H1 (cell line): ENCODE measurements around the gene COLQ. TPM values are rescaled to one million over a fixed set of nuclear protein-coding genes. Genes with fewer than 3 reads are reported as not detected.

ENCODE experiments used
- BCL11A ChIP-seq, 2 experiments: IDR thresholded peaks; one replicate each; pipeline ENCODE4 v1.6.1; 2011; ENCODE audit warnings: low read depth in 2 of 2, low read length in 2 of 2, mild to moderate bottlenecking in 2 of 2
- CHD2 ChIP-seq: IDR thresholded peaks from 2 replicates; pipeline ENCODE4 v1.6.1; 2012; ENCODE audit warnings: low read length, improper control_type of control experiment
- RAD21 ChIP-seq, 2 experiments: IDR thresholded peaks in 1 of 2; conservative IDR thresholded peaks in 1 of 2; 2 replicates each; pipeline ENCODE4 v1.6.1; 2011; ENCODE audit warnings: low read depth in 2 of 2, low read length in 2 of 2, improper control_type of control experiment in 1 of 2, inconsistent platforms in 1 of 2, mild to moderate bottlenecking in 1 of 2, moderate library complexity in 1 of 2
- SIN3A ChIP-seq, 2 experiments: IDR thresholded peaks in 1 of 2; conservative IDR thresholded peaks in 1 of 2; 2 replicates each; pipeline ENCODE4 v1.6.1; 2011 to 2012; ENCODE audit warnings: low read length in 2 of 2, improper control_type of control experiment in 1 of 2, low read depth in 1 of 2, mild to moderate bottlenecking in 1 of 2
- SRF ChIP-seq: IDR thresholded peaks from 2 replicates; pipeline ENCODE4 v1.6.1; 2011; ENCODE audit warnings: mild to moderate bottlenecking, low read depth, low read length, moderate library complexity
- TCF12 ChIP-seq: IDR thresholded peaks from 2 replicates; pipeline ENCODE4 v1.6.1; 2011; ENCODE audit warnings: low read depth, mild to moderate bottlenecking, low read length
- TEAD4 ChIP-seq: IDR thresholded peaks from 2 replicates; pipeline ENCODE4 v1.6.1; 2012; ENCODE audit warnings: low read depth, low read length, inconsistent platforms, mixed read lengths
- polyA plus RNA-seq, 7 experiments: library from polyadenylated mRNA; depleted of rRNA in 3 of 7; stranded (reverse) in 5 of 7; unstranded in 2 of 7; fragments of >200 nt in 5 of 7; fragments of 200-250 nt in 2 of 7; gene quantifications; 1 replicate in 5 of 7; 2 replicates in 1 of 7; 4 replicates in 1 of 7; pipeline versions ENCODE4 v1.2.1 to v1.2.3, GENCODE V29; 2011 to 2013; ENCODE audit warnings: missing spikeins in 2 of 7, mixed read lengths in 2 of 7
- total RNA-seq: library from RNA; stranded (reverse); fragmentation: NEBNext Ultra II Directional; extraction: Animal tissue kit (Norgen Biotek cat#: 25700); gene quantifications from 2 replicates; pipeline ENCODE4 v1.2.1, GENCODE V29; 2021
- TF ChIP-seq, protein P1 (sequence below): fragments of 300-600 bp; sonication (generic); IDR thresholded peaks from 2 replicates; pipeline ENCODE4 v1.7.1; 2012; ENCODE audit warnings: low read length, moderate library complexity, mild to moderate bottlenecking, inconsistent platforms; ENCODE audit not compliant: insufficient replicate concordance

Gene COLQ
- total and polyA plus RNA-seq, 2 of the 8 experiments (the other 6 are each of a cell fraction or from before 2014, with no cell fraction given) = 1.5 to 1.9 TPM

DNA sequence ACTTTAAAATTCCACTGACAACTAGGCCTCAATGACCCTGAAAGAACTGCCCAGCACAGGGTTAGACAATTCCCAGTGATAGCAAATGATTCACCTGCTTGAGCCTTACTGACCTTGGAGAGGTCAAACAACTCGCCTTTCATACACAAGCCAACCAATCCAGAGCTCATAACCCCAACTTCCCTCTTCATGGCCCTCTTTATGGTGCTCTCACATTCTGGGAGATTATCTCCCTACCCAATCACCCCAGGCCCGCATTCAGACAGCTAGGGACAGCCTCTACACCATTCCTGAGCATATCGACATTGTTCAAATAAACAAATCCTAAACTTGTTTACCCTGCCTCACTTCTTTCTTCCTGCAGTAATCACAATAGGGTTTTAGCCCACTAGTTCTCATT lies 32.2 kb upstream of the COLQ start (continued):
- TF ChIP-seq, protein P1, sequence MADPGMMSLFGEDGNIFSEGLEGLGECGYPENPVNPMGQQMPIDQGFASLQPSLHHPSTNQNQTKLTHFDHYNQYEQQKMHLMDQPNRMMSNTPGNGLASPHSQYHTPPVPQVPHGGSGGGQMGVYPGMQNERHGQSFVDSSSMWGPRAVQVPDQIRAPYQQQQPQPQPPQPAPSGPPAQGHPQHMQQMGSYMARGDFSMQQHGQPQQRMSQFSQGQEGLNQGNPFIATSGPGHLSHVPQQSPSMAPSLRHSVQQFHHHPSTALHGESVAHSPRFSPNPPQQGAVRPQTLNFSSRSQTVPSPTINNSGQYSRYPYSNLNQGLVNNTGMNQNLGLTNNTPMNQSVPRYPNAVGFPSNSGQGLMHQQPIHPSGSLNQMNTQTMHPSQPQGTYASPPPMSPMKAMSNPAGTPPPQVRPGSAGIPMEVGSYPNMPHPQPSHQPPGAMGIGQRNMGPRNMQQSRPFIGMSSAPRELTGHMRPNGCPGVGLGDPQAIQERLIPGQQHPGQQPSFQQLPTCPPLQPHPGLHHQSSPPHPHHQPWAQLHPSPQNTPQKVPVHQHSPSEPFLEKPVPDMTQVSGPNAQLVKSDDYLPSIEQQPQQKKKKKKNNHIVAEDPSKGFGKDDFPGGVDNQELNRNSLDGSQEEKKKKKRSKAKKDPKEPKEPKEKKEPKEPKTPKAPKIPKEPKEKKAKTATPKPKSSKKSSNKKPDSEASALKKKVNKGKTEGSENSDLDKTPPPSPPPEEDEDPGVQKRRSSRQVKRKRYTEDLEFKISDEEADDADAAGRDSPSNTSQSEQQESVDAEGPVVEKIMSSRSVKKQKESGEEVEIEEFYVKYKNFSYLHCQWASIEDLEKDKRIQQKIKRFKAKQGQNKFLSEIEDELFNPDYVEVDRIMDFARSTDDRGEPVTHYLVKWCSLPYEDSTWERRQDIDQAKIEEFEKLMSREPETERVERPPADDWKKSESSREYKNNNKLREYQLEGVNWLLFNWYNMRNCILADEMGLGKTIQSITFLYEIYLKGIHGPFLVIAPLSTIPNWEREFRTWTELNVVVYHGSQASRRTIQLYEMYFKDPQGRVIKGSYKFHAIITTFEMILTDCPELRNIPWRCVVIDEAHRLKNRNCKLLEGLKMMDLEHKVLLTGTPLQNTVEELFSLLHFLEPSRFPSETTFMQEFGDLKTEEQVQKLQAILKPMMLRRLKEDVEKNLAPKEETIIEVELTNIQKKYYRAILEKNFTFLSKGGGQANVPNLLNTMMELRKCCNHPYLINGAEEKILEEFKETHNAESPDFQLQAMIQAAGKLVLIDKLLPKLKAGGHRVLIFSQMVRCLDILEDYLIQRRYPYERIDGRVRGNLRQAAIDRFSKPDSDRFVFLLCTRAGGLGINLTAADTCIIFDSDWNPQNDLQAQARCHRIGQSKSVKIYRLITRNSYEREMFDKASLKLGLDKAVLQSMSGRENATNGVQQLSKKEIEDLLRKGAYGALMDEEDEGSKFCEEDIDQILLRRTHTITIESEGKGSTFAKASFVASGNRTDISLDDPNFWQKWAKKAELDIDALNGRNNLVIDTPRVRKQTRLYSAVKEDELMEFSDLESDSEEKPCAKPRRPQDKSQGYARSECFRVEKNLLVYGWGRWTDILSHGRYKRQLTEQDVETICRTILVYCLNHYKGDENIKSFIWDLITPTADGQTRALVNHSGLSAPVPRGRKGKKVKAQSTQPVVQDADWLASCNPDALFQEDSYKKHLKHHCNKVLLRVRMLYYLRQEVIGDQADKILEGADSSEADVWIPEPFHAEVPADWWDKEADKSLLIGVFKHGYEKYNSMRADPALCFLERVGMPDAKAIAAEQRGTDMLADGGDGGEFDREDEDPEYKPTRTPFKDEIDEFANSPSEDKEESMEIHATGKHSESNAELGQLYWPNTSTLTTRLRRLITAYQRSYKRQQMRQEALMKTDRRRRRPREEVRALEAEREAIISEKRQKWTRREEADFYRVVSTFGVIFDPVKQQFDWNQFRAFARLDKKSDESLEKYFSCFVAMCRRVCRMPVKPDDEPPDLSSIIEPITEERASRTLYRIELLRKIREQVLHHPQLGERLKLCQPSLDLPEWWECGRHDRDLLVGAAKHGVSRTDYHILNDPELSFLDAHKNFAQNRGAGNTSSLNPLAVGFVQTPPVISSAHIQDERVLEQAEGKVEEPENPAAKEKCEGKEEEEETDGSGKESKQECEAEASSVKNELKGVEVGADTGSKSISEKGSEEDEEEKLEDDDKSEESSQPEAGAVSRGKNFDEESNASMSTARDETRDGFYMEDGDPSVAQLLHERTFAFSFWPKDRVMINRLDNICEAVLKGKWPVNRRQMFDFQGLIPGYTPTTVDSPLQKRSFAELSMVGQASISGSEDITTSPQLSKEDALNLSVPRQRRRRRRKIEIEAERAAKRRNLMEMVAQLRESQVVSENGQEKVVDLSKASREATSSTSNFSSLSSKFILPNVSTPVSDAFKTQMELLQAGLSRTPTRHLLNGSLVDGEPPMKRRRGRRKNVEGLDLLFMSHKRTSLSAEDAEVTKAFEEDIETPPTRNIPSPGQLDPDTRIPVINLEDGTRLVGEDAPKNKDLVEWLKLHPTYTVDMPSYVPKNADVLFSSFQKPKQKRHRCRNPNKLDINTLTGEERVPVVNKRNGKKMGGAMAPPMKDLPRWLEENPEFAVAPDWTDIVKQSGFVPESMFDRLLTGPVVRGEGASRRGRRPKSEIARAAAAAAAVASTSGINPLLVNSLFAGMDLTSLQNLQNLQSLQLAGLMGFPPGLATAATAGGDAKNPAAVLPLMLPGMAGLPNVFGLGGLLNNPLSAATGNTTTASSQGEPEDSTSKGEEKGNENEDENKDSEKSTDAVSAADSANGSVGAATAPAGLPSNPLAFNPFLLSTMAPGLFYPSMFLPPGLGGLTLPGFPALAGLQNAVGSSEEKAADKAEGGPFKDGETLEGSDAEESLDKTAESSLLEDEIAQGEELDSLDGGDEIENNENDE = no peak
- TF ChIP-seq SIN3A (conservative IDR thresholded peaks at IDR 0.05 in 1 of 2, IDR thresholded peaks at IDR 0.05 in 1 of 2; ENCODE audit: low read depth in 1 of 2, low read length in 2 of 2) (no peak), RAD21 (IDR thresholded peaks at IDR 0.05 in 1 of 2, conservative IDR thresholded peaks at IDR 0.05 in 1 of 2; ENCODE audit: low read depth in 2 of 2, low read length in 2 of 2) (no peak), BCL11A (IDR thresholded peaks at IDR 0.05; ENCODE audit: low read depth in 2 of 2, low read length in 2 of 2) (no peak), CHD2 (no peak), TEAD4 (no peak), TCF12 (no peak), SRF (no peak)
